H1 (cell line): ENCODE results near the gene TARBP2. TPM values are rescaled to one million over a fixed set of nuclear protein-coding genes. Genes with fewer than 3 reads are reported as not detected.
A peak's percentile ranks its signal among the peaks of the same experiment; 100 is the strongest.

Source experiments
- ASH2L ChIP-seq: fragments of 200-600, 300-600 bp; sonication (generic); IDR thresholded peaks from one replicate; pipeline ENCODE4 v1.7.1; 2017; ENCODE audit warnings: low read length
- BRCA1 ChIP-seq: IDR thresholded peaks from 2 replicates; pipeline ENCODE4 v1.6.1; 2012; ENCODE audit warnings: low read depth, low read length, improper control_type of control experiment
- CEBPB ChIP-seq: IDR thresholded peaks from 2 replicates; pipeline ENCODE4 v1.6.1; 2012; ENCODE audit warnings: low read depth, low read length
- CHD2 ChIP-seq: IDR thresholded peaks from 2 replicates; pipeline ENCODE4 v1.6.1; 2012; ENCODE audit warnings: low read length, improper control_type of control experiment
- EP300 ChIP-seq, 2 experiments: IDR thresholded peaks; 1 replicate in 1 of 2; 2 replicates in 1 of 2; pipeline ENCODE4 v1.6.1; 2011 to 2012; ENCODE audit warnings: low read depth in 2 of 2, low read length in 2 of 2, mild to moderate bottlenecking in 2 of 2, borderline replicate concordance in 1 of 2, inconsistent platforms in 1 of 2, moderate library complexity in 1 of 2
- GABPA ChIP-seq: IDR thresholded peaks from 2 replicates; pipeline ENCODE4 v1.6.1; 2011; ENCODE audit warnings: mild to moderate bottlenecking, low read length, moderate library complexity, borderline replicate concordance; ENCODE audit not compliant: insufficient read depth
- KDM1A ChIP-seq: fragments of 200-600, 300-600 bp; sonication (generic); IDR thresholded peaks from 2 replicates; pipeline ENCODE4 v1.7.1; 2016; ENCODE audit warnings: mild to moderate bottlenecking, low read length, borderline replicate concordance
- NANOG ChIP-seq: IDR thresholded peaks from 2 replicates; pipeline ENCODE4 v1.6.1; 2011; ENCODE audit warnings: low read length, low read depth, mild to moderate bottlenecking, inconsistent platforms; ENCODE audit not compliant: insufficient read depth, poor library complexity, severe bottlenecking
- NRF1 ChIP-seq: IDR thresholded peaks from 2 replicates; pipeline ENCODE4 v1.6.1; 2011; ENCODE audit warnings: mild to moderate bottlenecking, low read depth, low read length, improper control_type of control experiment
- PHF8 ChIP-seq: fragments of 200-600 bp; sonication (generic); conservative IDR thresholded peaks from 2 replicates; pipeline ENCODE4 v1.7.1; 2012; ENCODE audit warnings: low read depth, mild to moderate bottlenecking, inconsistent platforms, low read length, moderate library complexity
- POLR2A ChIP-seq, 2 experiments: IDR thresholded peaks; 1 replicate in 1 of 2; 2 replicates in 1 of 2; pipeline ENCODE4 v1.6.1; 2011; ENCODE audit warnings: low read depth in 2 of 2, low read length in 2 of 2, mild to moderate bottlenecking in 2 of 2; ENCODE audit errors: control extremely low read depth in 1 of 2
- RAD21 ChIP-seq, 2 experiments: IDR thresholded peaks in 1 of 2; conservative IDR thresholded peaks in 1 of 2; 2 replicates each; pipeline ENCODE4 v1.6.1; 2011; ENCODE audit warnings: low read depth in 2 of 2, low read length in 2 of 2, improper control_type of control experiment in 1 of 2, inconsistent platforms in 1 of 2, mild to moderate bottlenecking in 1 of 2, moderate library complexity in 1 of 2
- RXRA ChIP-seq: IDR thresholded peaks from 2 replicates; pipeline ENCODE4 v1.6.1; 2011; ENCODE audit warnings: low read depth, mild to moderate bottlenecking, low read length, moderate library complexity; ENCODE audit not compliant: insufficient read depth
- SIN3A ChIP-seq, 2 experiments: IDR thresholded peaks in 1 of 2; conservative IDR thresholded peaks in 1 of 2; 2 replicates each; pipeline ENCODE4 v1.6.1; 2011 to 2012; ENCODE audit warnings: low read length in 2 of 2, improper control_type of control experiment in 1 of 2, low read depth in 1 of 2, mild to moderate bottlenecking in 1 of 2
- polyA plus RNA-seq, 7 experiments: library from polyadenylated mRNA; depleted of rRNA in 3 of 7; stranded (reverse) in 5 of 7; unstranded in 2 of 7; fragments of >200 nt in 5 of 7; fragments of 200-250 nt in 2 of 7; gene quantifications; 1 replicate in 5 of 7; 2 replicates in 1 of 7; 4 replicates in 1 of 7; pipeline versions ENCODE4 v1.2.1 to v1.2.3, GENCODE V29; 2011 to 2013; ENCODE audit warnings: missing spikeins in 2 of 7, mixed read lengths in 2 of 7
- total RNA-seq: library from RNA; stranded (reverse); fragmentation: NEBNext Ultra II Directional; extraction: Animal tissue kit (Norgen Biotek cat#: 25700); gene quantifications from 2 replicates; pipeline ENCODE4 v1.2.1, GENCODE V29; 2021
- TF ChIP-seq, protein P1 (sequence below): IDR thresholded peaks from 2 replicates; pipeline ENCODE4 v1.6.1; 2011; ENCODE audit warnings: low read depth, mild to moderate bottlenecking, low read length; ENCODE audit not compliant: insufficient read depth
- TF ChIP-seq, protein P2 (sequence below): IDR thresholded peaks from 2 replicates; pipeline ENCODE4 v1.6.1; 2012; ENCODE audit warnings: inconsistent platforms

Gene TARBP2
- total and polyA plus RNA-seq, 2 of the 8 experiments (the other 6 are each of a cell fraction or from before 2014, with no cell fraction given): 69.9 to 122 TPM

DNA sequence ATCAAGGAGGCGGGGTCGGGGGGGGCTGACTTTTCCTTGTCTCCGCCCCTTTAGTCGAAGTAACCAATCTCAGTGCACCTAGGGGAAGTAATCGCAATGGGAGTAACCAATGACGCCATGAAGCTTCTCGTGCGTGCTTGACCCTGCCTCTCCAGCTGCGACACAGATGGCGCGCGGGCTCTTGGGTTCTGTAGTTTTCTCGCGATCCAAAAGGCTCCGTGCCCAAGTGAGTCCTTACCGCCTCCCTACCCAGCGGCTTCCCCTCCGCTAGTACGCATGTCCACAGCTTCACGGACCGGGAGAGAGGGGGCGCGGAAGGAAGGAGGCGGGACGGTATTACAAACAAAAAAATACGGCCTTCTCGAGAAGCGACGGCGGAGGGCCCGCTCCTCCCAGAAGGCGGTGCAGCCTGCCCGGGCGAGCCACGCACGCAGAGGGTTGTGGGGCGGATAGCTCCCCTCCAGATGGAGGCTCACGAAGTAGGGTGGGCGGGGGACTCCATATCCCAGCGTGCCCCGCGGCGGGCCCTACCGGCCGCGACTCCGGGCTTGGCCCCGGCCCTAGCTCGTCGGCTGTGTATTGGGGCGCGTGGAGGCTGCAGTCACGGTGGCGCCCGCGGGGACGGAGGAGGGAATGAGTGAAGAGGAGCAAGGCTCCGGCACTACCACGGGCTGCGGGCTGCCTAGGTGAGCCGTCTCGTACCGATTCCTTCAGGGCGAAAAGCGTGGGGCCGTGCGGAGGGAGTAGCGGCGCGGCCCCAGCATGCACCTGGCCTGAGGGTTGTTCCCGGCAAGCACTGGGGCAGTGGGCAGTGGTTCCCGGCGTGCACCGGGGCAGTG, at the start of gene TARBP2 (continued):
- no peak for TF ChIP-seq RAD21 (IDR thresholded peaks at IDR 0.05 in 1 of 2, conservative IDR thresholded peaks at IDR 0.05 in 1 of 2; ENCODE audit: low read depth in 2 of 2, low read length in 2 of 2)
- TF ChIP-seq KDM1A: no peak
- 0 out of 3 replicates have a peak, but pooled peaks of 1 of the 2 experiments have one; percentile 12 for TF ChIP-seq EP300 (IDR thresholded peaks at IDR 0.05; ENCODE audit: borderline replicate concordance in 1 of 2, low read depth in 2 of 2, low read length in 2 of 2)
- TF ChIP-seq, protein P1, sequence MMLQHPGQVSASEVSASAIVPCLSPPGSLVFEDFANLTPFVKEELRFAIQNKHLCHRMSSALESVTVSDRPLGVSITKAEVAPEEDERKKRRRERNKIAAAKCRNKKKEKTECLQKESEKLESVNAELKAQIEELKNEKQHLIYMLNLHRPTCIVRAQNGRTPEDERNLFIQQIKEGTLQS: peak; percentile 34; the same call in 1 of the 2 replicates
- 0 out of 2 replicates have a peak, but pooled peaks have one; percentile 11 for TF ChIP-seq CHD2
- peak; percentile 98 for TF ChIP-seq PHF8
- TF ChIP-seq BRCA1: no peak
- no peak for TF ChIP-seq NRF1
- TF ChIP-seq POLR2A (IDR thresholded peaks at IDR 0.05; ENCODE audit: control extremely low read depth in 1 of 2, low read depth in 2 of 2, low read length in 2 of 2): peak; percentile 66 to 86
- TF ChIP-seq NANOG: no peak
- peak; percentile 44 to 75; a peak in 2 of 4 replicates for TF ChIP-seq SIN3A (conservative IDR thresholded peaks at IDR 0.05 in 1 of 2, IDR thresholded peaks at IDR 0.05 in 1 of 2; ENCODE audit: low read depth in 1 of 2, low read length in 2 of 2)
- TF ChIP-seq, protein P2, sequence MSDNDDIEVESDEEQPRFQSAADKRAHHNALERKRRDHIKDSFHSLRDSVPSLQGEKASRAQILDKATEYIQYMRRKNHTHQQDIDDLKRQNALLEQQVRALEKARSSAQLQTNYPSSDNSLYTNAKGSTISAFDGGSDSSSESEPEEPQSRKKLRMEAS: peak; percentile 77
- peak; percentile 90 for TF ChIP-seq ASH2L
- TF ChIP-seq CEBPB: no peak
- TF ChIP-seq RXRA: no peak
- no peak for TF ChIP-seq GABPA
